ENCODE data around the gene FAM222B. TPM values are rescaled to one million over a fixed set of nuclear protein-coding genes. Genes with fewer than 3 reads are reported as not detected.

FAM222B gene
- total and polyA plus RNA-seq, 2 experiments from 2014 or later = 63.7 to 78.5 TPM

- TF ChIP-seq CREB1 (CRISPR knock-in tag; IDR thresholded peaks at IDR 0.05; ENCODE audit: low read depth) = no peak
- no peak for TF ChIP-seq NANOG (IDR thresholded peaks at IDR 0.05; ENCODE audit: borderline replicate concordance)
- TF ChIP-seq POLR2AphosphoS5 (IDR thresholded peaks at IDR 0.05; ENCODE audit: low read depth) = no peak
- TF ChIP-seq JUNB (IDR thresholded peaks at IDR 0.05; ENCODE audit: unreplicated experiment) = no peak
These were observed 41.5 kb upstream of the FAM222B start (continued) for GRCh38 chr17:28883967-28884702.

- DNase-seq (ENCODE audit: low spot score) (no peak), ATAC-seq (no peak)
- no peaks in the 10 kb centered on the region for H3K9me2 ChIP-seq (ENCODE audit: insufficient read depth)
- Mint-ChIP-seq H3K27ac (no peak overlapping the region), H3K4me1 (peaks cover 15% of the 10 kb centered on the region), H3K9me3 (peaks cover 9% of the 10 kb centered on the region; the same call in 2 of the 3 replicates), H3K4me3 (no peak overlapping the region; the same call in 2 of the 3 replicates), H3K36me3 (ENCODE audit: low read depth) (peaks cover 67% of the 10 kb centered on the region), H3K27me3 (ENCODE audit: insufficient read depth, low read depth, poor library complexity) (peaks cover 7% of the 10 kb centered on the region)
- H3K79me2 ChIP-seq (replicated peaks; ENCODE audit: insufficient read depth) = no peaks in the 10 kb centered on the region
- H2AFZ ChIP-seq = no peak overlapping the region
- no peaks in the 10 kb centered on the region for H3F3A ChIP-seq (replicated peaks; ENCODE audit: low read depth)
- H3K4me2 ChIP-seq = no peak overlapping the region
- no peaks in the 10 kb centered on the region for H3K4me1 ChIP-seq (ENCODE audit: insufficient read depth)
- H4K20me1 ChIP-seq (replicated peaks; ENCODE audit: insufficient read depth) = no peaks in the 10 kb centered on the region
- H3K36me3 ChIP-seq (ENCODE audit: insufficient read depth) = no peaks in the 10 kb centered on the region; the same call in 1 of the 2 replicates
- no peaks in the 10 kb centered on the region for H3K27me3 ChIP-seq (ENCODE audit: insufficient read depth)
- no peak overlapping the region for H3K27ac ChIP-seq (ENCODE audit: low read depth)
- H3K4me3 ChIP-seq = no peak overlapping the region
- TF ChIP-seq REST (IDR thresholded peaks at IDR 0.05; ENCODE audit: unreplicated experiment) = no peak
- TF ChIP-seq ETS1 (IDR thresholded peaks at IDR 0.05) = no peak
- no peak for TF ChIP-seq STAT1 (IDR thresholded peaks at IDR 0.05; ENCODE audit: unreplicated experiment)
- TF ChIP-seq EZH2phosphoT487 (IDR thresholded peaks at IDR 0.05; ENCODE audit: unreplicated experiment) = no peak
- no peak for TF ChIP-seq POLR2AphosphoS5 (IDR thresholded peaks at IDR 0.05; ENCODE audit: low read depth)
- TF ChIP-seq CTCF (conservative IDR thresholded peaks at IDR 0.05; ENCODE audit: low read depth in 2 of 2) = no peak
- no peak for TF ChIP-seq EZH2 (IDR thresholded peaks at IDR 0.05; ENCODE audit: low read depth, unreplicated experiment)
- no peak for TF ChIP-seq ZNF462 (CRISPR knock-in tag; IDR thresholded peaks at IDR 0.05)
These were observed 39.7 kb upstream of the FAM222B start for GRCh38 chr17:28882154-28882895.
